Measurements from ENCODE around the gene NUDT4. TPM values are rescaled to one million over a fixed set of nuclear protein-coding genes. Genes with fewer than 3 reads are reported as not detected.
A peak's percentile ranks its signal among the peaks of the same experiment; 100 is the strongest.
"Not testable (repeated sequence)": the region's sequence is repeated elsewhere in the genome, so short reads cannot be mapped to it uniquely, and the experiment has no call there.

Gene NUDT4
- polyA plus RNA-seq, 1 of the 3 experiments (the other 2 are of a cell fraction) = 19.8 TPM

DNA sequence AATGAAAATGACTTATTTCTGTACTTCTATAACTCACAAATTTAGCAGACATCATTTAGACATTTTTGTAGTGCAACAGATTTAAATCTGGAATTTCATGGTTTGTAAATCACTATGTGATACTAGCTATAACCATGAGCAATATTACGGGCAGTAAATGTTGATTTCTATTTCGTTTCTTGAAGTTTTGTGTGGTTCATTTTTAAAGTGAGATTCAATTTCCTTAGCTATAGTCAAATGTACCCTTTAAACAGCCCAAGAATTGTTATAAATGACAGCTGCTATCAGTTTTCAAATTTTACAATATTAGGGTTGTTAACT lies 30.2 kb downstream of the NUDT4 start:
- no peak overlapping the region for H3K4me3 ChIP-seq (ENCODE audit: low read depth in 2 of 2, low read length in 1 of 2)
- H3K36me3 ChIP-seq (replicated peaks in 1 of 2; ENCODE audit: control insufficient read depth in 1 of 2, insufficient read depth in 2 of 2, low read length in 1 of 2) = peaks cover 55 to 60% of the 10 kb centered on the region in 2 experiments
- TF ChIP-seq ZBTB33 (IDR thresholded peaks at IDR 0.05; ENCODE audit: borderline replicate concordance, low read depth) (no peak), FOXJ3 (CRISPR knock-in tag; IDR thresholded peaks at IDR 0.05) (no peak), RXRA (IDR thresholded peaks at IDR 0.05; ENCODE audit: borderline replicate concordance, low read depth) (no peak)
- TF ChIP-seq, protein P1, sequence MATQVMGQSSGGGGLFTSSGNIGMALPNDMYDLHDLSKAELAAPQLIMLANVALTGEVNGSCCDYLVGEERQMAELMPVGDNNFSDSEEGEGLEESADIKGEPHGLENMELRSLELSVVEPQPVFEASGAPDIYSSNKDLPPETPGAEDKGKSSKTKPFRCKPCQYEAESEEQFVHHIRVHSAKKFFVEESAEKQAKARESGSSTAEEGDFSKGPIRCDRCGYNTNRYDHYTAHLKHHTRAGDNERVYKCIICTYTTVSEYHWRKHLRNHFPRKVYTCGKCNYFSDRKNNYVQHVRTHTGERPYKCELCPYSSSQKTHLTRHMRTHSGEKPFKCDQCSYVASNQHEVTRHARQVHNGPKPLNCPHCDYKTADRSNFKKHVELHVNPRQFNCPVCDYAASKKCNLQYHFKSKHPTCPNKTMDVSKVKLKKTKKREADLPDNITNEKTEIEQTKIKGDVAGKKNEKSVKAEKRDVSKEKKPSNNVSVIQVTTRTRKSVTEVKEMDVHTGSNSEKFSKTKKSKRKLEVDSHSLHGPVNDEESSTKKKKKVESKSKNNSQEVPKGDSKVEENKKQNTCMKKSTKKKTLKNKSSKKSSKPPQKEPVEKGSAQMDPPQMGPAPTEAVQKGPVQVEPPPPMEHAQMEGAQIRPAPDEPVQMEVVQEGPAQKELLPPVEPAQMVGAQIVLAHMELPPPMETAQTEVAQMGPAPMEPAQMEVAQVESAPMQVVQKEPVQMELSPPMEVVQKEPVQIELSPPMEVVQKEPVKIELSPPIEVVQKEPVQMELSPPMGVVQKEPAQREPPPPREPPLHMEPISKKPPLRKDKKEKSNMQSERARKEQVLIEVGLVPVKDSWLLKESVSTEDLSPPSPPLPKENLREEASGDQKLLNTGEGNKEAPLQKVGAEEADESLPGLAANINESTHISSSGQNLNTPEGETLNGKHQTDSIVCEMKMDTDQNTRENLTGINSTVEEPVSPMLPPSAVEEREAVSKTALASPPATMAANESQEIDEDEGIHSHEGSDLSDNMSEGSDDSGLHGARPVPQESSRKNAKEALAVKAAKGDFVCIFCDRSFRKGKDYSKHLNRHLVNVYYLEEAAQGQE (IDR thresholded peaks at IDR 0.05; ENCODE audit: low read depth, low read length) = no peak
- no peak overlapping the region for H3K4me2 ChIP-seq
- DNase-seq = no peak
- H2AFZ ChIP-seq (ENCODE audit: low read depth) = no peak overlapping the region
- H3K9ac ChIP-seq = no peak overlapping the region
- H3K4me1 ChIP-seq (ENCODE audit: control insufficient read depth in 1 of 2, insufficient read depth in 2 of 2, low read depth in 1 of 2, low read length in 1 of 2) = peaks cover 2 to 24% of the 10 kb centered on the region in 2 experiments; a peak in 3 of 4 replicates
- peak overlapping the region; percentile 15 to 51; a peak in 3 of 4 replicates for H3K27ac ChIP-seq (ENCODE audit: low read depth in 2 of 2, low read length in 1 of 2)
- peaks cover 44% of the 10 kb centered on the region for H3K79me2 ChIP-seq (ENCODE audit: insufficient read depth)
- H3K9me3 ChIP-seq = no peaks in the 10 kb centered on the region
- peaks cover 29% of the 10 kb centered on the region for H4K20me1 ChIP-seq (ENCODE audit: insufficient read depth)
- H3F3A ChIP-seq (replicated peaks; ENCODE audit: insufficient read depth) = peaks cover 76% of the 10 kb centered on the region
- H3K27me3 ChIP-seq (ENCODE audit: insufficient read depth) = no peaks in the 10 kb centered on the region
- CTCF ChIA-PET = interaction anchor here (1.1 to 4.2 kb wide), 4 partner anchors 11 to 694 kb away, joined by 4 to 31 read pairs (median 10); no protein-coding TSS in a partner anchor
- POLR2A ChIA-PET = no interaction called here
- no peaks in the 10 kb centered on the region for H3K9me2 ChIP-seq
- WGBS (ENCODE audit: low lambda C conversion rate) = 88% methylated on average over 2 of the region's 2 CpGs

DNA sequence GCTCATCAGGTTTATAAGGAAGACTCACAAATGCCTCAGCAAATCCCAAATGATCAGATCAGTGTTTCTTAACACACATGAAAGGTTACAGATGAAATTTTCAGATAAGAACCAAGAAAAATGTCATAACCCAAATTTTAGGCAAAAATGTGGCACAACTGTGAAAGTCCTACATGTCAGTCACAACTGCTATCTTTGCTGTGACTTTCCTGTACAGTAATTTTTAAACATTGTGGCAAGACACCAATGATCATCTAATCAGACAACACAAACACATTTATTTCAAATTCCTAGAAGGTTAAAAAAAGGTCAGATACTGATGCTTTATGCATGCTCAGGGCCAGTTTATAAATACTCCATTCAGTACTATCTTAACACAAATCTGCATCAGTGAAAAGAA lies 31.1 kb downstream of the NUDT4 start:
- no peaks in the 10 kb centered on the region for H3K27me3 ChIP-seq (ENCODE audit: insufficient read depth)
- no peak overlapping the region for H2AFZ ChIP-seq (ENCODE audit: low read depth)
- no peak overlapping the region for H3K4me3 ChIP-seq (ENCODE audit: low read depth in 2 of 2, low read length in 1 of 2)
- H3K4me1 ChIP-seq (ENCODE audit: control insufficient read depth in 1 of 2, insufficient read depth in 2 of 2, low read depth in 1 of 2, low read length in 1 of 2) = peaks cover 2 to 24% of the 10 kb centered on the region in 2 experiments; a peak in 3 of 4 replicates
- H3K36me3 ChIP-seq (replicated peaks in 1 of 2; ENCODE audit: control insufficient read depth in 1 of 2, insufficient read depth in 2 of 2, low read length in 1 of 2) = peaks cover 51 to 52% of the 10 kb centered on the region in 2 experiments
- ChIA-PET POLR2A (no interaction called here), CTCF (interaction anchor here (1.1 to 4.2 kb wide), 4 partner anchors 11 to 693 kb away, joined by 4 to 31 read pairs (median 10); no protein-coding TSS in a partner anchor)
- peaks cover 50% of the 10 kb centered on the region for H3K79me2 ChIP-seq (ENCODE audit: insufficient read depth)
- H3K4me2 ChIP-seq = peak overlapping the region; percentile 8; the same call in 1 of the 2 replicates
- peaks cover 67% of the 10 kb centered on the region for H3F3A ChIP-seq (replicated peaks; ENCODE audit: insufficient read depth)
- no peaks in the 10 kb centered on the region for H3K9me2 ChIP-seq
- TF ChIP-seq POLR2AphosphoS5 (IDR thresholded peaks at IDR 0.05; ENCODE audit: low read depth, low read length) (peak; percentile 23; the same call in 1 of the 2 replicates), RXRA (IDR thresholded peaks at IDR 0.05; ENCODE audit: borderline replicate concordance, low read depth) (no peak)
- H3K9me3 ChIP-seq = no peaks in the 10 kb centered on the region
- H3K9ac ChIP-seq = no peak overlapping the region
- no peak for DNase-seq
- H3K27ac ChIP-seq (ENCODE audit: low read depth in 2 of 2, low read length in 1 of 2) = peak overlapping the region; percentile 51 to 58
- peaks cover 35% of the 10 kb centered on the region for H4K20me1 ChIP-seq (ENCODE audit: insufficient read depth)

DNA sequence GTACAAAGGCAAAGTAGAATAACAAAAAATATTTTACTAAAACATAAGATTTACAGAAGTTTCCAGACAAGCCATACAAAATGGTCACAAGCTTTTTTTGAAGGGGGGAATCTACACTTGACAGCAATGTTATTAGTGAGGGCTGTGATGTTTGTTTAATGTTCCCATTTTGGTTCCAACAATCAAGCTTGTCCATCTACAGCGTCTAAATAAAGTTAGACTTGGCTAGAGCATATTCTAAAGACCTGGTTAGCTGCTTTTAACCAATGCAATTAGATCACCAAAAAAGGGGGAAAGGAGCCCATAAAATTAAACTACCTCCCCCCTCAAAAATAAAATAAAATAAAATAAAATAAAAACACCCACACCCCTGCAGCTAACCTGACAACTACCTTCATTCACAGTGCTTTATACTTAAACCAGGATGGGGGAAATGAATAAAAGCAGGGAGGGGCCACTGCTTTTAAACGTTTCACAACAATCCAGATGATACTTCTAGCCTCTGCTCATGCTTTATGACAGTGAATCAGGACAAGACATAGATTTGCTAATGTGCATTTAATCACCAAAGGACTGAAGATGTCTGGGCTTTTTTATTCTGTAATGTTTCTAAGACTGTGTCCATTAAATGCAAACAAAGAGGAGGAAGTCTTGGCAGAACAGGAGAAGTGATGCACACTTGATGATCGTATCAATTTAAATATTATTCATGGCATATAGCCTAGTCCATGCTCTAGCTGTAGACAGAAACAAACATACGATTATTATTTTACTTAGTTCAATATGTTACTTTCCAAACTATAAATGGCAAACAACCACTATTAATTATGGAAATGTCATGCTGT lies 31.8 kb downstream of the NUDT4 start:
- peaks cover 59% of the 10 kb centered on the region for H3F3A ChIP-seq (replicated peaks; ENCODE audit: insufficient read depth)
- H3K27me3 ChIP-seq (ENCODE audit: insufficient read depth); POLR2A ChIA-PET; H3K4me2 ChIP-seq; H3K9ac ChIP-seq; H3K9me2 ChIP-seq; DNase-seq; H3K4me3 ChIP-seq (ENCODE audit: low read depth in 2 of 2, low read length in 1 of 2); H3K9me3 ChIP-seq; H2AFZ ChIP-seq (ENCODE audit: low read depth): not testable (repeated sequence)
- 61% methylated on average over 4 of the region's 4 CpGs for WGBS (ENCODE audit: low lambda C conversion rate)
- peaks cover 2 to 24% of the 10 kb centered on the region in 2 experiments; a peak in 3 of 4 replicates for H3K4me1 ChIP-seq (ENCODE audit: control insufficient read depth in 1 of 2, insufficient read depth in 2 of 2, low read depth in 1 of 2, low read length in 1 of 2)
- peaks cover 55% of the 10 kb centered on the region for H3K79me2 ChIP-seq (ENCODE audit: insufficient read depth)
- H4K20me1 ChIP-seq (ENCODE audit: insufficient read depth) = peaks cover 37% of the 10 kb centered on the region
- CTCF ChIA-PET = interaction anchor here (0.7 to 4.2 kb wide), 5 partner anchors 11 to 692 kb away, joined by 3 to 31 read pairs (median 12); no protein-coding TSS in a partner anchor
- peak overlapping the region; percentile 51 to 58 for H3K27ac ChIP-seq (ENCODE audit: low read depth in 2 of 2, low read length in 1 of 2)
- peaks cover 43 to 44% of the 10 kb centered on the region in 2 experiments for H3K36me3 ChIP-seq (replicated peaks in 1 of 2; ENCODE audit: control insufficient read depth in 1 of 2, insufficient read depth in 2 of 2, low read length in 1 of 2)

GRCh38 chr12:93411060-93411459 lies 33.3 kb downstream of the NUDT4 start:
- Histone ChIP-seq H3K27ac (ENCODE audit: low read depth in 2 of 2, low read length in 1 of 2) (peak overlapping the region; percentile 25 to 58; a peak in 2 of 4 replicates), H4K20me1 (ENCODE audit: insufficient read depth) (peaks cover 43% of the 10 kb centered on the region), H3F3A (replicated peaks; ENCODE audit: insufficient read depth) (peaks cover 67% of the 10 kb centered on the region), H3K4me1 (ENCODE audit: control insufficient read depth in 1 of 2, insufficient read depth in 2 of 2, low read depth in 1 of 2, low read length in 1 of 2) (peaks cover 4 to 32% of the 10 kb centered on the region in 2 experiments; a peak in 3 of 4 replicates), H3K36me3 (replicated peaks in 1 of 2; ENCODE audit: control insufficient read depth in 1 of 2, insufficient read depth in 2 of 2, low read length in 1 of 2) (peaks cover 30 to 38% of the 10 kb centered on the region in 2 experiments), H3K79me2 (ENCODE audit: insufficient read depth) (peaks cover 70% of the 10 kb centered on the region)
- H3K9ac ChIP-seq; H3K4me2 ChIP-seq; POLR2A ChIA-PET; H3K9me2 ChIP-seq; H2AFZ ChIP-seq (ENCODE audit: low read depth); H3K9me3 ChIP-seq; H3K4me3 ChIP-seq (ENCODE audit: low read depth in 2 of 2, low read length in 1 of 2); DNase-seq; H3K27me3 ChIP-seq (ENCODE audit: insufficient read depth): not testable (repeated sequence)
- CTCF ChIA-PET = interaction anchor here (1.1 to 4.2 kb wide), 3 partner anchors 9 to 424 kb away, joined by 4 to 31 read pairs (median 14); no protein-coding TSS in a partner anchor
- 95% methylated on average over 6 of the region's 6 CpGs for WGBS (ENCODE audit: low lambda C conversion rate)

Measured in SK-N-SH (cell line).